Measurements from ENCODE around the gene RFX8. TPM values are rescaled to one million over a fixed set of nuclear protein-coding genes. Genes with fewer than 3 reads are reported as not detected.

The RFX8 gene
- total and polyA plus RNA-seq, 2 of the 4 experiments (the other 2 are of a cell fraction): 2.9 to 5.3 TPM

DNA sequence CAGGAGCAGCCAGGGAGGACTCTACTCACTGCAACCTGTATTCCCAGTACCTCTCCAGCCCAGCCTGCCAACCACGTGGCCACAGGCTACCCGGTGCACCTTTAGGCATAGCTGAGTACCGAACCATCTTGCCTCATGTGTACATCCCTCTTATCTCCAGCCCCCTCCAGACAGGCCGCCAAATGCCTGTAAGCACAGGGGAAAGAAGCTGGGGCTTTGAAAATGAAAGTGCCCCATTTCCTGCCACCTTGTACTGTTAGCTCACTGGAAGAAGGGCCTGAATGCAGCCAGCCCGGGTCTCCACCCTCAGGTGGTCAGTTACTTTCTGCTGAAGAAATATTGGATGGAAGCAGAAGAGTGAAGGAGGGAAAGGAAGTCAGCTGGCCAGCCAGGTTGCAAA is 27.2 kb upstream of the RFX8 start:
- H2AFZ ChIP-seq (replicated peaks; ENCODE audit: low read length, poor library complexity): peak overlapping the region; percentile 36
- DNase-seq: no peak
- POLR2A ChIA-PET (ENCODE audit: unreplicated experiment): no interaction called here
- no peak overlapping the region for H2AK5ac ChIP-seq (ENCODE audit: low read depth, low read length)
- no peak overlapping the region for H3K18ac ChIP-seq (ENCODE audit: low read depth, low read length)
- no CpG with 5 or more reads among the region's 5 CpGs for WGBS, 2 experiments (ENCODE audit: extremely low coverage in 2 of 2, insufficient read length in 1 of 2)
- no peaks in the 10 kb centered on the region for H4K20me1 ChIP-seq (ENCODE audit: insufficient read depth, low read length)
- BruUV-seq (replicated peaks): no TSS peak
- no peaks in the 10 kb centered on the region for H3K36me3 ChIP-seq (ENCODE audit: control insufficient read depth, insufficient read depth, low read length)
- no peak overlapping the region for H3K4me3 ChIP-seq (ENCODE audit: insufficient read depth, low read depth, low read length)
- no peaks in the 10 kb centered on the region for H3K9me3 ChIP-seq (ENCODE audit: control insufficient read depth, insufficient read depth, low read length)
- no peak overlapping the region for H3K23ac ChIP-seq (ENCODE audit: low read depth, low read length)
- no peak overlapping the region for H2BK15ac ChIP-seq (ENCODE audit: low read depth, low read length)
- intact Hi-C loops (cut with micrococcal nuclease): no loop called here
- dilution Hi-C loops (cut with HindIII; ENCODE audit: low sequenced_read_pairs, unreplicated experiment): no loop called here
- no peak for ATAC-seq (ENCODE audit: low read depth)
- H3K56ac ChIP-seq (ENCODE audit: extremely low read depth, insufficient read depth, low read length): no peak overlapping the region
- peak overlapping the region; percentile 52 for H2AK9ac ChIP-seq (replicated peaks; ENCODE audit: low read depth, low read length, poor library complexity)
- no peak overlapping the region for H2BK5ac ChIP-seq (ENCODE audit: low read depth, low read length, poor library complexity, severe bottlenecking)
- H3K14ac ChIP-seq (replicated peaks; ENCODE audit: low read depth, low read length): 0 out of 2 replicates have a peak overlapping the region, but pooled peaks have one; percentile 30
- no peaks in the 10 kb centered on the region for H3K79me1 ChIP-seq (ENCODE audit: low read depth in 1 of 2, low read length in 2 of 2)
- TF ChIP-seq RFX5 (IDR thresholded peaks at IDR 0.05; ENCODE audit: low read depth, low read length) (no peak), SMC3 (IDR thresholded peaks at IDR 0.05; ENCODE audit: low read depth, low read length) (no peak), FOS (IDR thresholded peaks at IDR 0.05; ENCODE audit: low read depth, low read length) (no peak), CHD1 (IDR thresholded peaks at IDR 0.05; ENCODE audit: low read depth, low read length) (no peak), MAFK (IDR thresholded peaks at IDR 0.05; ENCODE audit: low read depth, low read length) (no peak), MAZ (IDR thresholded peaks at IDR 0.05; ENCODE audit: borderline replicate concordance, low read depth, low read length) (no peak), CEBPB (IDR thresholded peaks at IDR 0.05; ENCODE audit: low read depth, low read length) (no peak), BHLHE40 (IDR thresholded peaks at IDR 0.05; ENCODE audit: low read depth, low read length) (no peak), RCOR1 (IDR thresholded peaks at IDR 0.05; ENCODE audit: insufficient replicate concordance, low read length) (no peak), RAD21 (IDR thresholded peaks at IDR 0.05; ENCODE audit: low read length) (no peak), NFE2L2 (IDR thresholded peaks at IDR 0.05; ENCODE audit: low read depth, low read length) (no peak), MXI1 (IDR thresholded peaks at IDR 0.05; ENCODE audit: borderline replicate concordance, low read depth, low read length) (no peak), POLR2A (IDR thresholded peaks at IDR 0.05; ENCODE audit: low read depth, low read length) (no peak)
- TF ChIP-seq, protein P1, sequence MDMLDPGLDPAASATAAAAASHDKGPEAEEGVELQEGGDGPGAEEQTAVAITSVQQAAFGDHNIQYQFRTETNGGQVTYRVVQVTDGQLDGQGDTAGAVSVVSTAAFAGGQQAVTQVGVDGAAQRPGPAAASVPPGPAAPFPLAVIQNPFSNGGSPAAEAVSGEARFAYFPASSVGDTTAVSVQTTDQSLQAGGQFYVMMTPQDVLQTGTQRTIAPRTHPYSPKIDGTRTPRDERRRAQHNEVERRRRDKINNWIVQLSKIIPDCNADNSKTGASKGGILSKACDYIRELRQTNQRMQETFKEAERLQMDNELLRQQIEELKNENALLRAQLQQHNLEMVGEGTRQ (IDR thresholded peaks at IDR 0.05; ENCODE audit: low read depth, low read length): no peak
- TF ChIP-seq, protein P2, sequence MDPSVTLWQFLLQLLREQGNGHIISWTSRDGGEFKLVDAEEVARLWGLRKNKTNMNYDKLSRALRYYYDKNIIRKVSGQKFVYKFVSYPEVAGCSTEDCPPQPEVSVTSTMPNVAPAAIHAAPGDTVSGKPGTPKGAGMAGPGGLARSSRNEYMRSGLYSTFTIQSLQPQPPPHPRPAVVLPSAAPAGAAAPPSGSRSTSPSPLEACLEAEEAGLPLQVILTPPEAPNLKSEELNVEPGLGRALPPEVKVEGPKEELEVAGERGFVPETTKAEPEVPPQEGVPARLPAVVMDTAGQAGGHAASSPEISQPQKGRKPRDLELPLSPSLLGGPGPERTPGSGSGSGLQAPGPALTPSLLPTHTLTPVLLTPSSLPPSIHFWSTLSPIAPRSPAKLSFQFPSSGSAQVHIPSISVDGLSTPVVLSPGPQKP (IDR thresholded peaks at IDR 0.05; ENCODE audit: borderline replicate concordance, low read depth, low read length): no peak
- TF ChIP-seq, protein P3, sequence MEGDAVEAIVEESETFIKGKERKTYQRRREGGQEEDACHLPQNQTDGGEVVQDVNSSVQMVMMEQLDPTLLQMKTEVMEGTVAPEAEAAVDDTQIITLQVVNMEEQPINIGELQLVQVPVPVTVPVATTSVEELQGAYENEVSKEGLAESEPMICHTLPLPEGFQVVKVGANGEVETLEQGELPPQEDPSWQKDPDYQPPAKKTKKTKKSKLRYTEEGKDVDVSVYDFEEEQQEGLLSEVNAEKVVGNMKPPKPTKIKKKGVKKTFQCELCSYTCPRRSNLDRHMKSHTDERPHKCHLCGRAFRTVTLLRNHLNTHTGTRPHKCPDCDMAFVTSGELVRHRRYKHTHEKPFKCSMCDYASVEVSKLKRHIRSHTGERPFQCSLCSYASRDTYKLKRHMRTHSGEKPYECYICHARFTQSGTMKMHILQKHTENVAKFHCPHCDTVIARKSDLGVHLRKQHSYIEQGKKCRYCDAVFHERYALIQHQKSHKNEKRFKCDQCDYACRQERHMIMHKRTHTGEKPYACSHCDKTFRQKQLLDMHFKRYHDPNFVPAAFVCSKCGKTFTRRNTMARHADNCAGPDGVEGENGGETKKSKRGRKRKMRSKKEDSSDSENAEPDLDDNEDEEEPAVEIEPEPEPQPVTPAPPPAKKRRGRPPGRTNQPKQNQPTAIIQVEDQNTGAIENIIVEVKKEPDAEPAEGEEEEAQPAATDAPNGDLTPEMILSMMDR (conservative IDR thresholded peaks at IDR 0.05; ENCODE audit: low read depth, low read length): no peak
- no peak overlapping the region for H4K8ac ChIP-seq (ENCODE audit: low read depth in 2 of 2, low read length in 2 of 2)
- H2BK120ac ChIP-seq (ENCODE audit: low read depth, low read length): no peak overlapping the region
- CTCF ChIA-PET: interaction anchor here (0.6 kb wide), 1 partner anchor 413 kb away, joined by 4 read pairs; no protein-coding TSS in a partner anchor
- no peak overlapping the region for H3K4ac ChIP-seq (ENCODE audit: low read depth, low read length)
- H2BK20ac ChIP-seq (ENCODE audit: low read depth, low read length): no peak overlapping the region
- H3K4me2 ChIP-seq (ENCODE audit: low read depth, low read length): no peak overlapping the region
- no peaks in the 10 kb centered on the region; the same call in 1 of the 2 replicates for H3K9me1 ChIP-seq (ENCODE audit: insufficient read depth, low read length)
- no peak overlapping the region for H4K91ac ChIP-seq (ENCODE audit: insufficient read depth, low read depth, low read length)
- peaks cover 4% of the 10 kb centered on the region for H3K4me1 ChIP-seq (ENCODE audit: control insufficient read depth, insufficient read depth, low read length)
- no peaks in the 10 kb centered on the region for H3K27me3 ChIP-seq (ENCODE audit: control insufficient read depth, insufficient read depth, low read length)
- H3K27ac ChIP-seq (ENCODE audit: insufficient read depth, low read length): no peak overlapping the region
- H4K5ac ChIP-seq (ENCODE audit: low read depth, low read length): no peak overlapping the region
- H3K9ac ChIP-seq (ENCODE audit: low read depth, low read length): no peak overlapping the region
- in situ Hi-C loops (cut with MboI; ENCODE audit: low sequenced_read_pairs): loop anchor here (25.0 kb wide), 1 partner anchor 185 kb away; the partner anchor contains the start of gene MAP4K4

Data from IMR-90 (cell line).